Measurements from ENCODE around the gene MLPH. TPM values are rescaled to one million over a fixed set of nuclear protein-coding genes. Genes with fewer than 3 reads are reported as not detected.

Gene MLPH
- total and polyA plus RNA-seq, 9 of the 15 experiments (the other 6 are each of a cell fraction or from before 2014, with no cell fraction given) = 0.22 TPM; not detected in 8

DNA sequence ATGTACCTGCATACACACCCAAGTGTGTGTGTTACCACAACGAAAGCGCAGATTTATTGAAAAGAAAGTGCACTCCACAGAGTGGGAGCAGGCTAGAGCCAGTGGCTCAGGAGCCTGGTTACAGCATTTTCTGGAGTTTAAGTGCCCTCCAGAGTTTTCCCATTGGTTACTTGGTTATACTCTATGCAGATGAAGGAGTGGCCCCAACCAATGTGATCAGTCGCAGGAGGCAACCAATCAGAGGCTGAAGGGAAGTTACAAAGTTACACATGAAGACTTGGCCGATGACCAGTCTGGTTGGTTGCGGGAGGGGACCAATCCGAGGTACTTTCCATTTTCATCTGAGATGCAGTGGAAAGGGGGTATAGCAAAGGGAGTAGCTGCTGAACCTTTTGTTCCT lies 65.9 kb downstream of the MLPH start:
- Histone ChIP-seq H3K36me3 (ENCODE audit: control insufficient read depth, insufficient read depth, low read length) (no peaks in the 10 kb centered on the region), H3K9ac (ENCODE audit: insufficient read depth in 1 of 2, low read depth in 2 of 2, low read length in 2 of 2) (no peak overlapping the region), H3K4me1 (replicated peaks in 1 of 2; ENCODE audit: control insufficient read depth in 2 of 2, insufficient read depth in 2 of 2, low read length in 2 of 2) (no peaks in the 10 kb centered on the region), H3K4me2 (ENCODE audit: insufficient read depth, low read length) (no peak overlapping the region), H3K27me3 (ENCODE audit: control insufficient read depth in 2 of 2, insufficient read depth in 2 of 2, low read length in 2 of 2) (peaks cover 2 to 21% of the 10 kb centered on the region in 2 experiments; a peak in 4 of 5 replicates), H3K9me1 (ENCODE audit: control insufficient read depth, insufficient read depth, low read length) (no peaks in the 10 kb centered on the region), H3K27ac (ENCODE audit: extremely low read depth, low read depth, low read length) (no peak overlapping the region), H3K9me3 (replicated peaks; ENCODE audit: control insufficient read depth, insufficient read depth, low read depth, low read length) (no peaks in the 10 kb centered on the region), H3K4me3 (no peak overlapping the region), H2AFZ (ENCODE audit: low read depth, low read length) (no peak overlapping the region), H3K79me2 (ENCODE audit: control insufficient read depth, insufficient read depth, low read length) (no peaks in the 10 kb centered on the region), H4K20me1 (replicated peaks; ENCODE audit: control insufficient read depth, insufficient read depth, low read length) (no peaks in the 10 kb centered on the region; the same call in 1 of the 2 replicates)
- ChIA-PET POLR2A (no interaction called here), CTCF (ENCODE audit: low intra/inter-chr PET ratio) (no interaction called here)
- WGBS (ENCODE audit: insufficient coverage, low coverage, missing lambda C conversion rate) = 4% methylated on average over 6 of the region's 6 CpGs
- FAIRE-seq (no peak), ATAC-seq (no peak), DNase-seq (ENCODE audit: extremely low read depth in 1 of 4, low spot score in 3 of 4) (no peak)
- intact Hi-C loops (cut with micrococcal nuclease) (no loop called here), in situ Hi-C loops (cut with MboI) (no loop called here)
- no TSS peak for BruUV-seq (replicated peaks)
- no peak for TF ChIP-seq HMG20A (CRISPR knock-in tag; conservative IDR thresholded peaks at IDR 0.05)
- no peak for TF ChIP-seq CAMTA2 (CRISPR knock-in tag; conservative IDR thresholded peaks at IDR 0.05)
- TF ChIP-seq, protein P1, sequence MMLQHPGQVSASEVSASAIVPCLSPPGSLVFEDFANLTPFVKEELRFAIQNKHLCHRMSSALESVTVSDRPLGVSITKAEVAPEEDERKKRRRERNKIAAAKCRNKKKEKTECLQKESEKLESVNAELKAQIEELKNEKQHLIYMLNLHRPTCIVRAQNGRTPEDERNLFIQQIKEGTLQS (IDR thresholded peaks at IDR 0.05) = no peak
- TF ChIP-seq, protein P1 (CRISPR knock-in tag; conservative IDR thresholded peaks at IDR 0.05) = no peak
- TF ChIP-seq, protein P2, sequence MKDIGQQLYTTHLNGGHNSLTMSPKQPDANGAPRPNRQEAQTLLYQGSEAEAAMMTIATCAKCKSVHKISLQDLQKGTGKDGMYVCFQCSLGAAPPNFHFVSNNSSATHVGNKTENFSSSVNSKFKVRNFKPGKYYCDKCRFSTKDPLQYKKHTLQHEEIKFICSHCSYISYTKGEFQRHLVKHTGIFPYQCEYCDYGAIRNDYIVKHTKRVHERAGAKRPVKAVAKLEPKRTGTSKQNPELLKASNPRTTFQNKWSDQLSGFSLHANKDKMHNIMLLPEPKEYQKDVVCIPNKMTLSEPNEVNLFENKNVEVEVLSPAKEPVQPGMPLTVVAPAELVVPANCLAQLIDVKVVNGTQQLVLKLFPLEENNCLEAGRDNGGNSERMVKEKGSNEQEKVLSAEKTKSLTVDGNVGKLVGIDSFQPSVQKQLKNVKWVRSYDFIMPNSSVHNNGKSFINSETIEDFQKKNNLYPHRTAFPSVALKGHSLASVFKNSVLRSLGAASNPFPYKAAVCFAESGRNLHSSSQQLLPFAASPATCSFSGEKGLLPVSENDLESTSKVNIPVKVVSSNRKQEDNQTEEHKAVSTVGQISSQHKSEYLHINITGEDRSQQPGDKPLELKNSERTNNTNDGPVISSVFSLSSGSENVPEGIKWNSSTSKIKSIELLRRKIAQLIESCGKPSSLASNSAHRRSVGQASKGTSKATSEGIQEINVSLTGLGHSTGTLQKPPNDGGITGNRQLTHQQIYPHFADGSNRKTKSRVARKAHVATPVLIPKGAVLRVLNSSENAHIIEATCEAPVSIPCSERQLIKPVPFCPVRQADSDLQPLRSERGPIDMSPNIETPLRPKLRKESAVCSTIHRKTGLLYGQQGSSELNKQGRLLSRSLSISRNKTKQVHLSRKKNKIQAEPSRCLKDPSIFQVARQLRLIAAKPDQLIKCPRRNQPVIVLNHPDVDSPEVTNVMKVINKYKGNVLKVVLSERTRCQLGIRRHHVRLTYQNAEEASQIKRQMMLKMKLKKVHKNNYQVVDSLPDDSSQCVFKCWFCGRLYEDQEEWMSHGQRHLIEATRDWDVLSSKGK (CRISPR knock-in tag; IDR thresholded peaks at IDR 0.05) = no peak
- TF ChIP-seq NFYB (IDR thresholded peaks at IDR 0.05; ENCODE audit: extremely low read depth, insufficient read length) = peak; percentile 36

All from K562 (cell line).